NCI-H2196 (cell line): ENCODE measurements around the gene DARS1.
A peak's percentile ranks its signal among the peaks of the same experiment; 100 is the strongest.

Experiments
- DNase-seq: peaks from one replicate; lab custom pipeline; 2025; ENCODE audit not compliant: unreplicated experiment; lab: John Stamatoyannopoulos, UW

DARS1 gene

GRCh38 chr2:135948141-135948540, 37.3 kb downstream of the DARS1 start:
- no peak for DNase-seq

- no peak for DNase-seq
These were observed 37.9 kb downstream of the DARS1 start for GRCh38 chr2:135947483-135947882.

GRCh38 chr2:135945526-135945925, 39.9 kb downstream of the DARS1 start:
- no peak for DNase-seq

GRCh38 chr2:135944625-135945024, 40.8 kb downstream of the DARS1 start:
- no peak for DNase-seq

GRCh38 chr2:135942936-135943688, 42.3 kb downstream of the DARS1 start:
- DNase-seq, result no peak

- DNase-seq, result no peak
These were observed 48.9 kb downstream of the DARS1 start for GRCh38 chr2:135936524-135936923.

GRCh38 chr2:135935914-135936313, 49.5 kb downstream of the DARS1 start:
- DNase-seq, result no peak

- no peak for DNase-seq
These were observed 53.5 kb downstream of the DARS1 start for GRCh38 chr2:135931776-135932443.

GRCh38 chr2:135926605-135927004, 58.8 kb downstream of the DARS1 start:
- no peak for DNase-seq

- no peak for DNase-seq
These were observed 59.9 kb downstream of the DARS1 start for GRCh38 chr2:135925571-135925970.

- peak; percentile 31 for DNase-seq
These were observed 69.2 kb downstream of the DARS1 start for GRCh38 chr2:135916207-135916606.

- no peak for DNase-seq
These were observed 70.9 kb downstream of the DARS1 start for GRCh38 chr2:135914485-135914884.

GRCh38 chr2:135913727-135914365, 71.6 kb downstream of the DARS1 start:
- peak; percentile 60 for DNase-seq

GRCh38 chr2:135909976-135910375, 75.5 kb downstream of the DARS1 start:
- DNase-seq, result no peak

GRCh38 chr2:135905679-135906078, 79.7 kb downstream of the DARS1 start:
- no peak for DNase-seq

- no peak for DNase-seq
These were observed 81.0 kb downstream of the DARS1 start for GRCh38 chr2:135904341-135904989.

- no peak for DNase-seq
These were observed 81.8 kb downstream of the DARS1 start for GRCh38 chr2:135903650-135904049.

GRCh38 chr2:135899567-135899966, 85.9 kb downstream of the DARS1 start:
- DNase-seq, result no peak

- no peak for DNase-seq
These were observed 87.1 kb downstream of the DARS1 start for GRCh38 chr2:135898234-135898786.

GRCh38 chr2:135894930-135895329, 90.5 kb downstream of the DARS1 start:
- no peak for DNase-seq

GRCh38 chr2:135893374-135893794, 92.0 kb downstream of the DARS1 start:
- no peak for DNase-seq
